GM19463 (cell line): ENCODE measurements around the gene MCEMP1.

Experiments used
- ATAC-seq: cut with Tn5 transposase; IDR thresholded peaks from one replicate; pipeline ENCODE4 v1.9.1; 2021; ENCODE audit warnings: mild to moderate bottlenecking, moderate library complexity; ENCODE audit not compliant: unreplicated experiment

MCEMP1 gene

GRCh38 chr19:7718668-7719067 lies 41.8 kb downstream of the MCEMP1 start:
- no peak for ATAC-seq

- ATAC-seq, result no peak
Observed at GRCh38 chr19:7720351-7720750, 43.5 kb downstream of the MCEMP1 start.

DNA sequence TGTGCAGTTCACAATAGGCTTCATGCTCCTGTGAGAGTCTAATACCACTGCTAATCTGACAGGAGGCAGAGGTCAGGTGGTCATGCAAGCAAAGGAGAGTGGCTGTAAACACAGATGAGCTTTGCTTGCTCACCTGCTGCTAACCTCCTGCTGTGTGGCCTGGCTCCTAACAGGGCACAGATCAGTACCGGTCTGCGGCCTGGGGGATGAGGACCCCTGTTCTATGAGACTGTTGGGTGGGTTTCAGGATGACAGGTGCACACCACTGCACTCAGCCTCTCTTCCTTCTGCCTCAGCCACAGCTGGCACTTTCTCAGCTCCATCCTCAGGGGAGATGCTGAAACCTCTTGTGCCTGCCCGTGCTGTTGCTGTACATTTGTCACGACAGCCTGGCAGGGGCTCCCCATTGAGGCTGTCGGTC lies 45.4 kb downstream of the MCEMP1 start:
- ATAC-seq, result no peak

- no peak for ATAC-seq
Observed at GRCh38 chr19:7725791-7726190, 48.9 kb downstream of the MCEMP1 start.

- no peak for ATAC-seq
Observed at GRCh38 chr19:7729211-7729610, 52.3 kb downstream of the MCEMP1 start.
